Skeletal muscle satellite cell (primary cell): ENCODE results near the gene MRPS14.

ENCODE experiments used
- H3K27me3 ChIP-seq: 2 replicates; pipeline ENCODE4 v1.7.0; 2013; ENCODE audit warnings: low read length; ENCODE audit not compliant: control insufficient read depth, insufficient read depth
- H3K36me3 ChIP-seq: 2 replicates; pipeline ENCODE4 v1.7.0; 2013; ENCODE audit warnings: mild to moderate bottlenecking, control low read depth, low read length; ENCODE audit not compliant: insufficient read depth
- H3K4me1 ChIP-seq: 2 replicates; pipeline ENCODE4 v1.7.0; 2013; ENCODE audit warnings: low read length; ENCODE audit not compliant: control insufficient read depth, insufficient read depth
- H3K4me2 ChIP-seq: 2 replicates; pipeline ENCODE4 v1.7.0; 2013; ENCODE audit warnings: mild to moderate bottlenecking, low read length
- H3K4me3 ChIP-seq: 2 replicates; pipeline ENCODE4 v1.7.0; 2013; ENCODE audit warnings: low read length
- H3K9ac ChIP-seq: 2 replicates; pipeline ENCODE4 v1.7.0; 2013; ENCODE audit warnings: mild to moderate bottlenecking, low read depth, low read length, moderate library complexity
- H3K9me3 ChIP-seq: replicated peaks from 2 replicates; pipeline ENCODE4 v1.7.0; 2013; ENCODE audit warnings: mild to moderate bottlenecking, control low read depth, low read length

Gene MRPS14

GRCh38 chr1:174982971-174983689 lies 40.1 kb downstream of the MRPS14 start:
- no peak overlapping the region for H3K9ac ChIP-seq
- no peak overlapping the region for H3K4me2 ChIP-seq
- H3K4me3 ChIP-seq, result no peak overlapping the region
- no peaks in the 10 kb centered on the region for H3K4me1 ChIP-seq
- no peaks in the 10 kb centered on the region for H3K9me3 ChIP-seq
- H3K27me3 ChIP-seq, result no peaks in the 10 kb centered on the region
- H3K36me3 ChIP-seq, result no peaks in the 10 kb centered on the region

GRCh38 chr1:174976436-174977108 lies 46.7 kb downstream of the MRPS14 start:
- Histone ChIP-seq H3K27me3 (no peaks in the 10 kb centered on the region), H3K9me3 (no peaks in the 10 kb centered on the region), H3K4me3 (no peak overlapping the region), H3K4me1 (peaks cover 10% of the 10 kb centered on the region), H3K4me2 (no peak overlapping the region), H3K36me3 (no peaks in the 10 kb centered on the region), H3K9ac (no peak overlapping the region)

GRCh38 chr1:174975764-174976163 lies 47.5 kb downstream of the MRPS14 start:
- Histone ChIP-seq H3K4me2 (no peak overlapping the region), H3K27me3 (no peaks in the 10 kb centered on the region), H3K36me3 (no peaks in the 10 kb centered on the region), H3K4me3 (no peak overlapping the region), H3K9me3 (no peaks in the 10 kb centered on the region), H3K4me1 (peaks cover 10% of the 10 kb centered on the region), H3K9ac (no peak overlapping the region)

GRCh38 chr1:174974711-174975119 lies 48.5 kb downstream of the MRPS14 start:
- Histone ChIP-seq H3K9ac (no peak overlapping the region), H3K4me2 (no peak overlapping the region), H3K9me3 (no peaks in the 10 kb centered on the region), H3K27me3 (no peaks in the 10 kb centered on the region), H3K4me1 (peaks cover 10% of the 10 kb centered on the region), H3K36me3 (no peaks in the 10 kb centered on the region), H3K4me3 (no peak overlapping the region)

GRCh38 chr1:174971902-174972301 lies 51.3 kb downstream of the MRPS14 start:
- Histone ChIP-seq H3K9ac (no peak overlapping the region), H3K36me3 (no peaks in the 10 kb centered on the region), H3K4me2 (no peak overlapping the region), H3K4me3 (no peak overlapping the region), H3K4me1 (peaks cover 21% of the 10 kb centered on the region), H3K27me3 (no peaks in the 10 kb centered on the region), H3K9me3 (no peaks in the 10 kb centered on the region)

- Histone ChIP-seq H3K9me3 (no peaks in the 10 kb centered on the region), H3K9ac (no peak overlapping the region), H3K36me3 (no peaks in the 10 kb centered on the region), H3K4me1 (peaks cover 17% of the 10 kb centered on the region), H3K27me3 (no peaks in the 10 kb centered on the region), H3K4me3 (no peak overlapping the region), H3K4me2 (no peak overlapping the region)
Observed at GRCh38 chr1:174971466-174971865, 51.8 kb downstream of the MRPS14 start.

GRCh38 chr1:174969977-174970376 lies 53.2 kb downstream of the MRPS14 start:
- Histone ChIP-seq H3K4me3 (no peak overlapping the region), H3K27me3 (no peaks in the 10 kb centered on the region), H3K9me3 (no peaks in the 10 kb centered on the region), H3K4me1 (peaks cover 14% of the 10 kb centered on the region), H3K9ac (no peak overlapping the region), H3K36me3 (no peaks in the 10 kb centered on the region), H3K4me2 (no peak overlapping the region)

GRCh38 chr1:174968750-174969244 lies 54.4 kb downstream of the MRPS14 start:
- no peaks in the 10 kb centered on the region for H3K9me3 ChIP-seq
- H3K9ac ChIP-seq, result no peak overlapping the region
- H3K36me3 ChIP-seq, result no peaks in the 10 kb centered on the region
- peaks cover 21% of the 10 kb centered on the region for H3K4me1 ChIP-seq
- no peaks in the 10 kb centered on the region for H3K27me3 ChIP-seq
- no peak overlapping the region for H3K4me2 ChIP-seq
- no peak overlapping the region for H3K4me3 ChIP-seq

- H3K4me2 ChIP-seq, result no peak overlapping the region
- H3K9ac ChIP-seq, result no peak overlapping the region
- no peaks in the 10 kb centered on the region for H3K36me3 ChIP-seq
- no peaks in the 10 kb centered on the region for H3K27me3 ChIP-seq
- peaks cover 21% of the 10 kb centered on the region for H3K4me1 ChIP-seq
- no peak overlapping the region for H3K4me3 ChIP-seq
- no peaks in the 10 kb centered on the region for H3K9me3 ChIP-seq
Observed at GRCh38 chr1:174967845-174968705, 55.1 kb downstream of the MRPS14 start.

- Histone ChIP-seq H3K27me3 (no peaks in the 10 kb centered on the region), H3K9ac (no peak overlapping the region), H3K4me1 (peaks cover 21% of the 10 kb centered on the region), H3K9me3 (no peaks in the 10 kb centered on the region), H3K4me2 (no peak overlapping the region), H3K36me3 (no peaks in the 10 kb centered on the region), H3K4me3 (no peak overlapping the region)
Observed at GRCh38 chr1:174966008-174966572, 57.1 kb downstream of the MRPS14 start.

GRCh38 chr1:174965362-174966007 lies 57.7 kb downstream of the MRPS14 start:
- no peaks in the 10 kb centered on the region for H3K27me3 ChIP-seq
- H3K9ac ChIP-seq, result no peak overlapping the region
- no peaks in the 10 kb centered on the region for H3K36me3 ChIP-seq
- H3K4me3 ChIP-seq, result no peak overlapping the region
- H3K9me3 ChIP-seq, result no peaks in the 10 kb centered on the region
- H3K4me1 ChIP-seq, result peaks cover 21% of the 10 kb centered on the region
- H3K4me2 ChIP-seq, result no peak overlapping the region
